GM10266 (cell line): ENCODE data around the gene BHLHE40.

Experiments
- DNase-seq: peaks from one replicate; pipeline ENCODE4 v3.0.0; 2012; ENCODE audit errors: extremely low spot score
- CTCF ChIP-seq: IDR thresholded peaks from 2 replicates; pipeline ENCODE4 v1.5.1; 2012; ENCODE audit warnings: mild to moderate bottlenecking, low read depth; ENCODE audit not compliant: control insufficient read depth, insufficient read depth; ENCODE audit errors: missing control alignments

BHLHE40 gene

GRCh38 chr3:4996223-4996765 lies 17.1 kb downstream of the BHLHE40 start:
- TF ChIP-seq CTCF = no peak
- DNase-seq = no peak

GRCh38 chr3:4996771-4997291 lies 17.6 kb downstream of the BHLHE40 start:
- no peak for TF ChIP-seq CTCF
- DNase-seq = no peak

GRCh38 chr3:4997946-4998345 lies 18.7 kb downstream of the BHLHE40 start:
- no peak for DNase-seq
- TF ChIP-seq CTCF = no peak

- DNase-seq = no peak
These were observed 20.4 kb downstream of the BHLHE40 start for GRCh38 chr3:4999531-5000184.

GRCh38 chr3:5001135-5001534 lies 21.9 kb downstream of the BHLHE40 start:
- no peak for TF ChIP-seq CTCF
- DNase-seq = no peak

More at GRCh38 chr3:4999531-5000184, 20.4 kb downstream of the BHLHE40 start:
- no peak for TF ChIP-seq CTCF

GRCh38 chr3:5001805-5002173 lies 22.6 kb downstream of the BHLHE40 start:
- no peak for TF ChIP-seq CTCF
- no peak for DNase-seq

- TF ChIP-seq CTCF = no peak
- DNase-seq = no peak
These were observed 23.1 kb downstream of the BHLHE40 start for GRCh38 chr3:5002174-5002870.
